ENCODE measurements around the gene SLX4IP. TPM values are rescaled to one million over a fixed set of nuclear protein-coding genes. Genes with fewer than 3 reads are reported as not detected.

SLX4IP gene
- total RNA-seq, 1 donor from 2014 or later: 2.8 TPM

- peak; percentile 36 for DNase-seq (ENCODE audit: low read depth, low spot score)
Measured at GRCh38 chr20:10466325-10466724, 31.2 kb downstream of the SLX4IP start.

- DNase-seq (ENCODE audit: low read depth, low spot score): no peak
Measured at GRCh38 chr20:10466855-10467254, 31.8 kb downstream of the SLX4IP start.

- DNase-seq (ENCODE audit: low read depth, low spot score): no peak
Measured at GRCh38 chr20:10467681-10468339, 32.7 kb downstream of the SLX4IP start.

GRCh38 chr20:10468340-10468845, 33.3 kb downstream of the SLX4IP start:
- DNase-seq (ENCODE audit: low read depth, low spot score): no peak

- DNase-seq (ENCODE audit: low read depth, low spot score): no peak
Measured at GRCh38 chr20:10469056-10469455, 34.0 kb downstream of the SLX4IP start.

- DNase-seq (ENCODE audit: low read depth, low spot score): peak; percentile 71
Measured at GRCh38 chr20:10469599-10469998, 34.5 kb downstream of the SLX4IP start.

GRCh38 chr20:10470276-10470675, 35.2 kb downstream of the SLX4IP start:
- DNase-seq (ENCODE audit: low read depth, low spot score): no peak

- no peak for DNase-seq (ENCODE audit: low read depth, low spot score)
Measured at GRCh38 chr20:10472871-10473270, 37.8 kb downstream of the SLX4IP start.

- no peak for DNase-seq (ENCODE audit: low read depth, low spot score)
Measured at GRCh38 chr20:10474606-10475184, 39.6 kb downstream of the SLX4IP start.

GRCh38 chr20:10475225-10475624, 40.1 kb downstream of the SLX4IP start:
- DNase-seq (ENCODE audit: low read depth, low spot score): no peak

GRCh38 chr20:10476319-10476724, 41.2 kb downstream of the SLX4IP start:
- DNase-seq (ENCODE audit: low read depth, low spot score): no peak

GRCh38 chr20:10478205-10478604, 43.1 kb downstream of the SLX4IP start:
- no peak for DNase-seq (ENCODE audit: low read depth, low spot score)

GRCh38 chr20:10478930-10479329, 43.8 kb downstream of the SLX4IP start:
- no peak for DNase-seq (ENCODE audit: low read depth, low spot score)

GRCh38 chr20:10481676-10482075, 46.6 kb downstream of the SLX4IP start:
- DNase-seq (ENCODE audit: low read depth, low spot score): no peak

GRCh38 chr20:10483691-10484090, 48.6 kb downstream of the SLX4IP start:
- no peak for DNase-seq (ENCODE audit: low read depth, low spot score)

- no peak for DNase-seq (ENCODE audit: low read depth, low spot score)
Measured at GRCh38 chr20:10487142-10488136, 52.3 kb downstream of the SLX4IP start.

- DNase-seq (ENCODE audit: low read depth, low spot score): no peak
Measured at GRCh38 chr20:10488534-10488933, 53.4 kb downstream of the SLX4IP start.

- no peak for DNase-seq (ENCODE audit: low read depth, low spot score)
Measured at GRCh38 chr20:10489853-10490252, 54.7 kb downstream of the SLX4IP start.

GRCh38 chr20:10490257-10490656, 55.2 kb downstream of the SLX4IP start:
- DNase-seq (ENCODE audit: low read depth, low spot score): no peak

- DNase-seq (ENCODE audit: low read depth, low spot score): no peak
Measured at GRCh38 chr20:10490706-10491105, 55.6 kb downstream of the SLX4IP start.

- DNase-seq (ENCODE audit: low read depth, low spot score): no peak
Measured at GRCh38 chr20:10492065-10492464, 57.0 kb downstream of the SLX4IP start.

GRCh38 chr20:10492844-10493243, 57.7 kb downstream of the SLX4IP start:
- no peak for DNase-seq (ENCODE audit: low read depth, low spot score)

Data from pulmonary artery endothelial cell (primary cell).